WTC11 (cell line): Measurements from ENCODE around the gene SGMS1. TPM values are rescaled to one million over a fixed set of nuclear protein-coding genes. Genes with fewer than 3 reads are reported as not detected.

Experiments
- ATAC-seq: fragments of 200-7000 bp; cut with Tn5 transposase; 2 replicates; pipeline ENCODE4 v1.10.0; 2021; ENCODE audit warnings: mild to moderate bottlenecking, moderate library complexity
- CTCF ChIA-PET: fragments of 300-600 bp; sonication (Branson Sonifier 250); formaldehyde crosslinking; loops from one replicate; lab custom pipeline; 2021; ENCODE audit warnings: antibody characterized with exemption; lab: Charles Lee
- POLR2A ChIA-PET: fragments of 350-600 bp; sonication (Branson Sonifier 250); formaldehyde crosslinking; loops from one replicate; lab custom pipeline; 2021; ENCODE audit warnings: antibody characterized with exemption; lab: Charles Lee
- DNase-seq: peaks from one replicate; pipeline ENCODE4 v3.0.0; 2021; ENCODE audit warnings: low spot score
- H3K27ac Mint-ChIP-seq: 2 replicates; pipeline ENCODE4 v1.8.0; 2021; ENCODE audit warnings: mixed read lengths
- H3K27me3 Mint-ChIP-seq: 2 replicates; pipeline ENCODE4 v1.8.0; 2021; ENCODE audit warnings: low read depth, mild to moderate bottlenecking, moderate library complexity, mixed read lengths
- H3K36me3 Mint-ChIP-seq: 2 replicates; pipeline ENCODE4 v1.8.0; 2021; ENCODE audit warnings: mixed read lengths
- H3K4me1 Mint-ChIP-seq: 2 replicates; pipeline ENCODE4 v1.8.0; 2022; ENCODE audit warnings: mixed read lengths
- H3K4me3 Mint-ChIP-seq: 2 replicates; pipeline ENCODE4 v1.8.0; 2021; ENCODE audit warnings: mild to moderate bottlenecking, moderate library complexity, mixed read lengths
- H3K9me3 Mint-ChIP-seq: 2 replicates; pipeline ENCODE4 v1.8.0; 2021; ENCODE audit warnings: mixed read lengths
- AR ChIP-seq: fragments of 250-450 bp; sonication (Bioruptor Pico); IDR thresholded peaks from 2 replicates; pipeline ENCODE4 v1.9.0; 2021; ENCODE audit warnings: mild to moderate bottlenecking
- CBFB ChIP-seq: sonication (generic); formaldehyde crosslinking; IDR thresholded peaks from 2 replicates; pipeline ENCODE4 v1.8.1; 2022; ENCODE audit warnings: mild to moderate bottlenecking, low read depth, missing genetic modification reagents
- CREM ChIP-seq: sonication (generic); formaldehyde crosslinking; IDR thresholded peaks from 2 replicates; pipeline ENCODE4 v1.8.1; 2022; ENCODE audit warnings: mild to moderate bottlenecking, missing genetic modification reagents, moderate library complexity
- E2F1 ChIP-seq: sonication (generic); formaldehyde crosslinking; IDR thresholded peaks from 2 replicates; pipeline ENCODE4 v1.8.0; 2022; ENCODE audit warnings: mild to moderate bottlenecking, missing genetic modification reagents
- ETV6 ChIP-seq: sonication (generic); formaldehyde crosslinking; IDR thresholded peaks from 2 replicates; pipeline ENCODE4 v1.8.1; 2022; ENCODE audit warnings: mild to moderate bottlenecking, missing genetic modification reagents
- HMGA2 ChIP-seq: fragments of 250-450 bp; sonication (Bioruptor Pico); IDR thresholded peaks from 2 replicates; pipeline ENCODE4 v1.4.0; 2021; ENCODE audit warnings: mild to moderate bottlenecking, moderate library complexity
- HMGXB4 ChIP-seq: sonication (generic); formaldehyde crosslinking; IDR thresholded peaks from 2 replicates; pipeline ENCODE4 v1.8.1; 2023; ENCODE audit warnings: mild to moderate bottlenecking, moderate library complexity, missing genetic modification reagents
- PREB ChIP-seq: sonication (generic); formaldehyde crosslinking; IDR thresholded peaks from 2 replicates; pipeline ENCODE4 v1.8.1; 2022; ENCODE audit warnings: mild to moderate bottlenecking, missing genetic modification reagents, moderate library complexity, borderline replicate concordance
- TEAD4 ChIP-seq: sonication (generic); formaldehyde crosslinking; IDR thresholded peaks from 2 replicates; pipeline ENCODE4 v1.8.0; 2022; ENCODE audit warnings: mild to moderate bottlenecking, missing genetic modification reagents
- USF2 ChIP-seq: sonication (generic); formaldehyde crosslinking; IDR thresholded peaks from 2 replicates; pipeline ENCODE4 v1.8.1; 2023; ENCODE audit warnings: mild to moderate bottlenecking, missing genetic modification reagents, moderate library complexity
- ZMAT4 ChIP-seq: fragments of 250-450 bp; sonication (Bioruptor Pico); IDR thresholded peaks from 2 replicates; pipeline ENCODE4 v1.9.0; 2021; ENCODE audit warnings: mild to moderate bottlenecking
- ZNF425 ChIP-seq: fragments of 250-450 bp; sonication (Bioruptor Pico); conservative IDR thresholded peaks from 2 replicates; pipeline ENCODE4 v1.9.0; 2021; ENCODE audit warnings: mild to moderate bottlenecking
- total RNA-seq: library from RNA; stranded (reverse); gene quantifications from 3 replicates; pipeline ENCODE4 v1.2.3, GENCODE V29; 2021

Gene SGMS1
- total RNA-seq, 1 experiment from 2014 or later: 13.2 TPM

- POLR2A ChIA-PET: no interaction called here
- Mint-ChIP-seq H3K27ac (no peak overlapping the region), H3K4me1 (peaks cover 30% of the 10 kb centered on the region), H3K36me3 (no peaks in the 10 kb centered on the region), H3K4me3 (no peak overlapping the region), H3K9me3 (no peaks in the 10 kb centered on the region), H3K27me3 (no peaks in the 10 kb centered on the region)
- CTCF ChIA-PET: no interaction called here
- TF ChIP-seq USF2 (CRISPR knock-in tag): no peak
- no peak for TF ChIP-seq PREB (CRISPR knock-in tag)
- no peak for TF ChIP-seq E2F1 (CRISPR knock-in tag)
- TF ChIP-seq ETV6 (CRISPR knock-in tag): no peak
- TF ChIP-seq HMGXB4: no peak
- TF ChIP-seq TEAD4 (CRISPR knock-in tag): no peak
- TF ChIP-seq CBFB: no peak
- no peak for TF ChIP-seq CREM (CRISPR knock-in tag)
- TF ChIP-seq HMGA2 (CRISPR knock-in tag): no peak
- TF ChIP-seq AR (CRISPR knock-in tag): no peak
- no peak for TF ChIP-seq ZMAT4
- no peak for TF ChIP-seq ZNF425 (CRISPR knock-in tag)
- no peak for DNase-seq
- ATAC-seq: no peak
Observed at GRCh38 chr10:50510517-50511473, 113.0 kb downstream of the SGMS1 start.
